ENCODE data around the gene COPZ1.

COPZ1 gene

GRCh38 chr12:54379398-54380201 is 54.7 kb downstream of the COPZ1 start:
- peak overlapping the region; percentile 84 for H3K4me2 ChIP-seq (ENCODE audit: insufficient read depth, low read length, poor library complexity, severe bottlenecking)
- H3K9ac ChIP-seq (ENCODE audit: low read depth, low read length, poor library complexity) = peak overlapping the region; percentile 54
- peak; percentile 88 for DNase-seq (ENCODE audit: low spot score)
- peaks cover 6% of the 10 kb centered on the region for H3K79me1 ChIP-seq (ENCODE audit: low read depth, low read length)
- H2AK5ac ChIP-seq (ENCODE audit: low read depth, low read length) = peak overlapping the region; percentile 51
- peak overlapping the region; percentile 81 for H3K18ac ChIP-seq (ENCODE audit: low read length)
- H3K9me3 ChIP-seq (replicated peaks in 1 of 2; ENCODE audit: control insufficient read depth in 2 of 2, insufficient read depth in 1 of 2, low read depth in 1 of 2, low read length in 2 of 2) = no peaks in the 10 kb centered on the region
- H2BK12ac ChIP-seq (ENCODE audit: low read length) = no peak overlapping the region
- no peaks in the 10 kb centered on the region for H3K27me3 ChIP-seq (ENCODE audit: control insufficient read depth in 3 of 3, insufficient read depth in 3 of 3, low read depth in 1 of 3, low read length in 3 of 3)
- H2BK5ac ChIP-seq (ENCODE audit: low read length) = peak overlapping the region; percentile 25
- no CpG with 5 or more reads among the region's 19 CpGs for WGBS, 2 donors (ENCODE audit: extremely low coverage in 2 of 2, insufficient read length in 2 of 2, insufficient replicate concordance in 1 of 2)
- H2BK120ac ChIP-seq (ENCODE audit: low read depth, low read length) = no peak overlapping the region
- H3K4me3 ChIP-seq (ENCODE audit: low read length in 2 of 2) = peak overlapping the region; percentile 62 to 63
- peak overlapping the region; percentile 63 for H3K27ac ChIP-seq (replicated peaks; ENCODE audit: low read length)
- peaks cover 0 to 4% of the 10 kb centered on the region in 2 donors for H3K36me3 ChIP-seq (replicated peaks in 1 of 2; ENCODE audit: control insufficient read depth in 2 of 2, insufficient read depth in 2 of 2, low read length in 2 of 2)
- H4K8ac ChIP-seq (ENCODE audit: low read depth, low read length) = no peak overlapping the region
- peak overlapping the region; percentile 85 for H2AFZ ChIP-seq (ENCODE audit: low read length)
- H3K4me1 ChIP-seq (ENCODE audit: control insufficient read depth in 2 of 2, insufficient read depth in 1 of 2, low read depth in 1 of 2, low read length in 2 of 2) = peaks cover 15 to 22% of the 10 kb centered on the region in 2 donors
- H4K91ac ChIP-seq (ENCODE audit: low read depth, low read length, poor library complexity) = no peak overlapping the region
- H3K23ac ChIP-seq (ENCODE audit: low read depth, low read length, poor library complexity) = no peak overlapping the region
- H3K14ac ChIP-seq (ENCODE audit: low read length) = peak overlapping the region; percentile 25
- H2BK15ac ChIP-seq (ENCODE audit: low read length) = no peak overlapping the region
- no peak overlapping the region for H3K4ac ChIP-seq (ENCODE audit: low read length)

- WGBS, 2 donors (ENCODE audit: extremely low coverage in 2 of 2, insufficient read length in 2 of 2, insufficient replicate concordance in 1 of 2) = no CpG with 5 or more reads among the region's 4 CpGs
Measured at GRCh38 chr12:54381136-54381535, 56.2 kb downstream of the COPZ1 start.

GRCh38 chr12:54383041-54383609 is 58.2 kb downstream of the COPZ1 start:
- no peak overlapping the region for H4K91ac ChIP-seq (ENCODE audit: low read depth, low read length, poor library complexity)
- H3K9ac ChIP-seq (ENCODE audit: low read depth, low read length, poor library complexity) = no peak overlapping the region
- H2BK12ac ChIP-seq (ENCODE audit: low read length) = no peak overlapping the region
- no peaks in the 10 kb centered on the region for H3K9me3 ChIP-seq (replicated peaks in 1 of 2; ENCODE audit: control insufficient read depth in 2 of 2, insufficient read depth in 1 of 2, low read depth in 1 of 2, low read length in 2 of 2)
- H3K36me3 ChIP-seq (replicated peaks in 1 of 2; ENCODE audit: control insufficient read depth in 2 of 2, insufficient read depth in 2 of 2, low read length in 2 of 2) = peaks cover 0 to 2% of the 10 kb centered on the region in 2 donors
- H3K23ac ChIP-seq (ENCODE audit: low read depth, low read length, poor library complexity) = no peak overlapping the region
- no peak overlapping the region for H3K4me3 ChIP-seq (ENCODE audit: low read length in 2 of 2)
- H3K18ac ChIP-seq (ENCODE audit: low read length) = no peak overlapping the region
- H2BK5ac ChIP-seq (ENCODE audit: low read length) = no peak overlapping the region
- DNase-seq (ENCODE audit: low spot score) = no peak
- WGBS, 2 donors (ENCODE audit: extremely low coverage in 2 of 2, insufficient read length in 2 of 2, insufficient replicate concordance in 1 of 2) = no CpG with 5 or more reads among the region's 3 CpGs
- peaks cover 41 to 43% of the 10 kb centered on the region in 2 donors for H3K4me1 ChIP-seq (ENCODE audit: control insufficient read depth in 2 of 2, insufficient read depth in 1 of 2, low read depth in 1 of 2, low read length in 2 of 2)
- H3K14ac ChIP-seq (ENCODE audit: low read length) = no peak overlapping the region
- H3K27me3 ChIP-seq (ENCODE audit: control insufficient read depth in 3 of 3, insufficient read depth in 3 of 3, low read depth in 1 of 3, low read length in 3 of 3) = no peaks in the 10 kb centered on the region
- no peak overlapping the region for H2BK120ac ChIP-seq (ENCODE audit: low read depth, low read length)
- no peak overlapping the region for H3K27ac ChIP-seq (replicated peaks; ENCODE audit: low read length)
- H2BK15ac ChIP-seq (ENCODE audit: low read length) = no peak overlapping the region
- no peak overlapping the region for H3K4me2 ChIP-seq (ENCODE audit: insufficient read depth, low read length, poor library complexity, severe bottlenecking)
- H2AFZ ChIP-seq (ENCODE audit: low read length) = no peak overlapping the region
- no peak overlapping the region for H4K8ac ChIP-seq (ENCODE audit: low read depth, low read length)
- peaks cover 2% of the 10 kb centered on the region for H3K79me1 ChIP-seq (ENCODE audit: low read depth, low read length)
- H2AK5ac ChIP-seq (ENCODE audit: low read depth, low read length) = no peak overlapping the region
- no peak overlapping the region for H3K4ac ChIP-seq (ENCODE audit: low read length)

More at GRCh38 chr12:54381136-54381535, 56.2 kb downstream of the COPZ1 start:
- no peak overlapping the region for H4K91ac ChIP-seq (ENCODE audit: low read depth, low read length, poor library complexity)
- no peak overlapping the region for H3K9ac ChIP-seq (ENCODE audit: low read depth, low read length, poor library complexity)
- H3K79me1 ChIP-seq (ENCODE audit: low read depth, low read length) = peaks cover 6% of the 10 kb centered on the region
- H3K23ac ChIP-seq (ENCODE audit: low read depth, low read length, poor library complexity) = no peak overlapping the region
- no peak overlapping the region for H3K18ac ChIP-seq (ENCODE audit: low read length)
- no peak for DNase-seq (ENCODE audit: low spot score)
- H3K4me3 ChIP-seq (ENCODE audit: low read length in 2 of 2) = no peak overlapping the region
- H3K14ac ChIP-seq (ENCODE audit: low read length) = no peak overlapping the region
- H2BK120ac ChIP-seq (ENCODE audit: low read depth, low read length) = no peak overlapping the region
- H2AFZ ChIP-seq (ENCODE audit: low read length) = no peak overlapping the region
- H2BK15ac ChIP-seq (ENCODE audit: low read length) = no peak overlapping the region
- H3K4me2 ChIP-seq (ENCODE audit: insufficient read depth, low read length, poor library complexity, severe bottlenecking) = no peak overlapping the region
- H2AK5ac ChIP-seq (ENCODE audit: low read depth, low read length) = no peak overlapping the region
- no peaks in the 10 kb centered on the region for H3K27me3 ChIP-seq (ENCODE audit: control insufficient read depth in 3 of 3, insufficient read depth in 3 of 3, low read depth in 1 of 3, low read length in 3 of 3)
- no peak overlapping the region for H2BK12ac ChIP-seq (ENCODE audit: low read length)
- no peaks in the 10 kb centered on the region for H3K9me3 ChIP-seq (replicated peaks in 1 of 2; ENCODE audit: control insufficient read depth in 2 of 2, insufficient read depth in 1 of 2, low read depth in 1 of 2, low read length in 2 of 2)
- H3K4ac ChIP-seq (ENCODE audit: low read length) = no peak overlapping the region
- no peak overlapping the region for H3K27ac ChIP-seq (replicated peaks; ENCODE audit: low read length)
- H4K8ac ChIP-seq (ENCODE audit: low read depth, low read length) = no peak overlapping the region
- H2BK5ac ChIP-seq (ENCODE audit: low read length) = no peak overlapping the region
- H3K4me1 ChIP-seq (ENCODE audit: control insufficient read depth in 2 of 2, insufficient read depth in 1 of 2, low read depth in 1 of 2, low read length in 2 of 2) = peaks cover 28 to 32% of the 10 kb centered on the region in 2 donors
- peaks cover 0 to 2% of the 10 kb centered on the region in 2 donors for H3K36me3 ChIP-seq (replicated peaks in 1 of 2; ENCODE audit: control insufficient read depth in 2 of 2, insufficient read depth in 2 of 2, low read length in 2 of 2)

- H3K4me2 ChIP-seq (ENCODE audit: insufficient read depth, low read length, poor library complexity, severe bottlenecking) = peak within 1 kb of the TSS; percentile 46
- H3K23ac ChIP-seq (ENCODE audit: low read depth, low read length, poor library complexity) = no peak within 1 kb of the TSS
- H3K27me3 ChIP-seq (ENCODE audit: control insufficient read depth in 3 of 3, insufficient read depth in 3 of 3, low read depth in 1 of 3, low read length in 3 of 3) = peaks cover 0 to 12% (median 0%) of the 10 kb centered on the region in 3 experiments
- no peak within 1 kb of the TSS for H3K9ac ChIP-seq (ENCODE audit: low read depth, low read length, poor library complexity)
- H4K91ac ChIP-seq (ENCODE audit: low read depth, low read length, poor library complexity) = no peak within 1 kb of the TSS
- H3K14ac ChIP-seq (ENCODE audit: low read length) = no peak within 1 kb of the TSS
- WGBS, 2 donors (ENCODE audit: extremely low coverage in 2 of 2, insufficient read length in 2 of 2, insufficient replicate concordance in 1 of 2) = no CpG with 5 or more reads among the region's 1 CpG
- peak within 1 kb of the TSS; percentile 74 for H3K18ac ChIP-seq (ENCODE audit: low read length)
- peaks cover 42 to 43% of the 10 kb centered on the region in 2 donors for H3K4me1 ChIP-seq (ENCODE audit: control insufficient read depth in 2 of 2, insufficient read depth in 1 of 2, low read depth in 1 of 2, low read length in 2 of 2)
- no peak within 1 kb of the TSS for H3K4ac ChIP-seq (ENCODE audit: low read length)
- peak within 1 kb of the TSS; percentile 27 for H2BK15ac ChIP-seq (ENCODE audit: low read length)
- H3K4me3 ChIP-seq (ENCODE audit: low read length in 2 of 2) = no peak within 1 kb of the TSS
- peak within 1 kb of the TSS; percentile 33 for H2BK5ac ChIP-seq (ENCODE audit: low read length)
- peak within 1 kb of the TSS; percentile 76 for H2AFZ ChIP-seq (ENCODE audit: low read length)
- H3K79me1 ChIP-seq (ENCODE audit: low read depth, low read length) = no peaks in the 10 kb centered on the region
- H4K8ac ChIP-seq (ENCODE audit: low read depth, low read length) = no peak within 1 kb of the TSS
- no peak for DNase-seq (ENCODE audit: low spot score)
- H3K9me3 ChIP-seq (replicated peaks in 1 of 2; ENCODE audit: control insufficient read depth in 2 of 2, insufficient read depth in 1 of 2, low read depth in 1 of 2, low read length in 2 of 2) = no peaks in the 10 kb centered on the region
- peak within 1 kb of the TSS; percentile 16 for H3K27ac ChIP-seq (replicated peaks; ENCODE audit: low read length)
- peak within 1 kb of the TSS; percentile 46 for H2BK12ac ChIP-seq (ENCODE audit: low read length)
- no peak within 1 kb of the TSS for H2BK120ac ChIP-seq (ENCODE audit: low read depth, low read length)
- peaks cover 0 to 2% of the 10 kb centered on the region in 2 donors for H3K36me3 ChIP-seq (replicated peaks in 1 of 2; ENCODE audit: control insufficient read depth in 2 of 2, insufficient read depth in 2 of 2, low read length in 2 of 2)
- H2AK5ac ChIP-seq (ENCODE audit: low read depth, low read length) = peak within 1 kb of the TSS; percentile 70
Measured at GRCh38 chr12:54384591-54385041, 59.7 kb downstream of the COPZ1 start, which contains the start of gene ZNF385A. ZNF385A (minus strand) TSS chr12:54384733; CDS start chr12:54384514, 219 bp downstream.

Data from neuronal stem cell (in vitro differentiated cells).